OCI-LY3 (cell line): Measurements from ENCODE around the gene CREB5.

ENCODE experiments used
- H2AFZ ChIP-seq: fragments of 200-600, 300-600 bp; shearing (Covaris generic); 2 replicates; pipeline ENCODE4 v1.6.0; 2014; ENCODE audit warnings: antibody characterized with exemption, low read depth, low read length
- H3K27ac ChIP-seq: fragments of 200-600, 300-600 bp; sonication (generic); 2 replicates; pipeline ENCODE4 v1.5.1; 2014; ENCODE audit warnings: mild to moderate bottlenecking, low read length, moderate library complexity, mixed read lengths
- H3K27me3 ChIP-seq: fragments of 200-600, 300-600 bp; sonication (generic); 2 replicates; pipeline ENCODE4 v1.6.1; 2014; ENCODE audit warnings: low read depth, low read length, mixed read lengths
- H3K36me3 ChIP-seq: fragments of 200-600, 300-600 bp; sonication (generic); replicated peaks from 2 replicates; pipeline ENCODE3; 2014; ENCODE audit warnings: low read depth, low read length, mixed read lengths
- H3K4me1 ChIP-seq: fragments of 300-600, 200-600 bp; sonication (generic); 2 replicates; pipeline ENCODE4 v1.6.1; 2014; ENCODE audit warnings: low read length, mixed read lengths
- H3K4me2 ChIP-seq: fragments of 200-600, 300-600 bp; sonication (generic); 2 replicates; pipeline ENCODE4 v1.6.1; 2014; ENCODE audit warnings: low read length, mixed read lengths
- H3K4me3 ChIP-seq: fragments of 300-600, 200-600 bp; sonication (generic); 2 replicates; pipeline ENCODE4 v1.5.1; 2014; ENCODE audit warnings: antibody characterized with exemption, mild to moderate bottlenecking, low read length, moderate library complexity
- H3K79me2 ChIP-seq: fragments of 300-600, 200-600 bp; shearing (Covaris generic); 2 replicates; pipeline ENCODE4 v1.6.1; 2014; ENCODE audit warnings: mild to moderate bottlenecking, low read length, mixed read lengths
- H3K9ac ChIP-seq: fragments of 300-600, 200-600 bp; shearing (Covaris generic); 2 replicates; pipeline ENCODE4 v1.6.0; 2014; ENCODE audit warnings: mild to moderate bottlenecking, low read length, moderate library complexity
- H3K9me3 ChIP-seq: fragments of 200-600, 300-600 bp; shearing (Covaris generic); 2 replicates; pipeline ENCODE4 v1.6.1; 2014; ENCODE audit warnings: low read length, mixed read lengths; ENCODE audit not compliant: insufficient read depth
- H4K20me1 ChIP-seq: fragments of 200-600, 300-600 bp; sonication (generic); 2 replicates; pipeline ENCODE4 v1.6.1; 2016; ENCODE audit warnings: low read length, mixed read lengths; ENCODE audit not compliant: insufficient read depth
- EZH2phosphoT487 ChIP-seq: fragments of 200-600 bp; shearing (Covaris generic); IDR thresholded peaks from 2 replicates; pipeline ENCODE4 v1.6.1; 2018; ENCODE audit warnings: antibody characterized with exemption, mixed run types, low read depth
- TF ChIP-seq, protein P1 (sequence below): fragments of 200-600, 300-600 bp; sonication (generic); IDR thresholded peaks from 2 replicates; pipeline ENCODE4 v1.5.1; 2014; ENCODE audit warnings: antibody characterized with exemption, low read length, low read depth

CREB5 gene

DNA sequence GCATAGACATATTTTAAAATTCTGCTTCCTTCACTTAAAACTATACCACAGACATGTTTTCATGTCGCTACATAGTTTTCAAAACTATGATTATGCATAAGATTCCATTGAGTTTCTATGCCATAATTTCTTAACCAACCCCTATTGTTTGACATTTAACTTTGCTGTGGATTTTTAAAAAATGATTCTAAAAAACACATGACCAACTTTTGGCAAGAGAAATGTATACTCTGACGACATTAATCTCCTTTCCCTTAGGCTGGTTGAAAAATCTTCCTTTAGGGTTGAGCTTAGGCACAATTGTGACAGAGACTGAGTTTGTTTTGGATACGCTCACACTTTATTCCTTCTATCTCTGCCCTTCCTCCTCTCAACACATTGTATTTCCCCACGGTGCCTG is 14.9 kb downstream of the CREB5 start:
- no peaks in the 10 kb centered on the region for H3K9me3 ChIP-seq
- H2AFZ ChIP-seq: no peak overlapping the region
- H4K20me1 ChIP-seq: no peaks in the 10 kb centered on the region
- peaks cover 33% of the 10 kb centered on the region for H3K27me3 ChIP-seq
- no peak overlapping the region for H3K9ac ChIP-seq
- H3K36me3 ChIP-seq: no peaks in the 10 kb centered on the region
- no peak overlapping the region for H3K4me3 ChIP-seq
- TF ChIP-seq EZH2phosphoT487: no peak
- TF ChIP-seq, protein P1, sequence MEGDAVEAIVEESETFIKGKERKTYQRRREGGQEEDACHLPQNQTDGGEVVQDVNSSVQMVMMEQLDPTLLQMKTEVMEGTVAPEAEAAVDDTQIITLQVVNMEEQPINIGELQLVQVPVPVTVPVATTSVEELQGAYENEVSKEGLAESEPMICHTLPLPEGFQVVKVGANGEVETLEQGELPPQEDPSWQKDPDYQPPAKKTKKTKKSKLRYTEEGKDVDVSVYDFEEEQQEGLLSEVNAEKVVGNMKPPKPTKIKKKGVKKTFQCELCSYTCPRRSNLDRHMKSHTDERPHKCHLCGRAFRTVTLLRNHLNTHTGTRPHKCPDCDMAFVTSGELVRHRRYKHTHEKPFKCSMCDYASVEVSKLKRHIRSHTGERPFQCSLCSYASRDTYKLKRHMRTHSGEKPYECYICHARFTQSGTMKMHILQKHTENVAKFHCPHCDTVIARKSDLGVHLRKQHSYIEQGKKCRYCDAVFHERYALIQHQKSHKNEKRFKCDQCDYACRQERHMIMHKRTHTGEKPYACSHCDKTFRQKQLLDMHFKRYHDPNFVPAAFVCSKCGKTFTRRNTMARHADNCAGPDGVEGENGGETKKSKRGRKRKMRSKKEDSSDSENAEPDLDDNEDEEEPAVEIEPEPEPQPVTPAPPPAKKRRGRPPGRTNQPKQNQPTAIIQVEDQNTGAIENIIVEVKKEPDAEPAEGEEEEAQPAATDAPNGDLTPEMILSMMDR: no peak
- no peak overlapping the region for H3K27ac ChIP-seq
- H3K4me2 ChIP-seq: no peak overlapping the region
- no peaks in the 10 kb centered on the region for H3K79me2 ChIP-seq
- no peaks in the 10 kb centered on the region for H3K4me1 ChIP-seq

DNA sequence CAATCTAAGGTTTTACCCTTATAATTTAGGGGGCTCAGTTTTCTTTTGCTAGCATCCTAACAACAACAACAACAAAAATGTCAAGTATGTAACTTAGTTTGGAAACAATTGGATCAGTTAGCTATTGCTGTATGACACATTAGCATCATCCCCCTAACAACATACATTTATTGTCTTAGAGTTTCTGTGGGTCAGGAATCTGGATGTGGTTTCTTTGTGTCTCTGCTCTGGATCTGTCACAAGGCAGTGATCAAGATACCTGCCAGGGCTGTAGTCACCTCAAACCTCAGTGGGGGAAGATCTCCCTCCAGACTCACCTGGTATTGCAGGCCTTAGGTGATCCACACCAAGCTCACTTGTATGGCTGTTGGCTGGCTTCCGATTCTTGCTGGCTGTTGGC is 18.3 kb downstream of the CREB5 start:
- Histone ChIP-seq H2AFZ (no peak overlapping the region), H3K79me2 (no peaks in the 10 kb centered on the region), H3K9me3 (no peaks in the 10 kb centered on the region), H3K4me3 (no peak overlapping the region), H4K20me1 (no peaks in the 10 kb centered on the region), H3K27ac (no peak overlapping the region), H3K4me1 (no peaks in the 10 kb centered on the region), H3K9ac (no peak overlapping the region), H3K27me3 (peaks cover 30% of the 10 kb centered on the region), H3K36me3 (no peaks in the 10 kb centered on the region), H3K4me2 (no peak overlapping the region)
- TF ChIP-seq, protein P1: no peak
- no peak for TF ChIP-seq EZH2phosphoT487

GRCh38 chr7:28432105-28432504 is 19.8 kb downstream of the CREB5 start:
- no peak for TF ChIP-seq EZH2phosphoT487
- TF ChIP-seq, protein P1: no peak
- no peaks in the 10 kb centered on the region for H3K79me2 ChIP-seq
- H3K4me1 ChIP-seq: no peaks in the 10 kb centered on the region
- H3K4me2 ChIP-seq: no peak overlapping the region
- H2AFZ ChIP-seq: no peak overlapping the region
- H3K4me3 ChIP-seq: no peak overlapping the region
- H3K9ac ChIP-seq: no peak overlapping the region
- no peaks in the 10 kb centered on the region for H4K20me1 ChIP-seq
- H3K9me3 ChIP-seq: no peaks in the 10 kb centered on the region
- H3K27ac ChIP-seq: no peak overlapping the region
- H3K27me3 ChIP-seq: peaks cover 34% of the 10 kb centered on the region
- H3K36me3 ChIP-seq: no peaks in the 10 kb centered on the region

DNA sequence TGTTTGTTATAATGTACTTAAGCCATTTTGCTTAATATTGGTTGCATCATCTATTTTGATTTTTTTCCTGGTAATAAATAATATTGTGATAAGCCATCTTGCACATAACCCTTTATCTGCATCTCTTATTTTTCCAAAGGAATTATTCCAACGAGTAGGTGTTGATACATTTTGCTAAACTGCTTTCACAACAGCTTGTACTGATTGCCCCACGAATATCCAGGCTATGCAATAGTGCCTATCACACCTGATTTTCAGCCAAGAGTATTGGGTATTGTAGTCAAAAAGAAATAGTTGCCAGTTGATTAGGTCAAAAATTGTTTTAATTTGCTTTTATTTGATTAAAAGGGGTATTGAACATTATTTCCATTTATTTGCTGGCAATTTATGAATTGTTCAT is 20.7 kb downstream of the CREB5 start:
- Histone ChIP-seq H3K27ac (no peak overlapping the region), H3K36me3 (no peaks in the 10 kb centered on the region), H3K79me2 (no peaks in the 10 kb centered on the region), H3K4me3 (no peak overlapping the region), H3K9ac (no peak overlapping the region), H2AFZ (no peak overlapping the region), H3K9me3 (no peaks in the 10 kb centered on the region), H3K4me2 (no peak overlapping the region), H3K4me1 (no peaks in the 10 kb centered on the region), H4K20me1 (no peaks in the 10 kb centered on the region), H3K27me3 (peaks cover 43% of the 10 kb centered on the region)
- TF ChIP-seq EZH2phosphoT487: no peak

DNA sequence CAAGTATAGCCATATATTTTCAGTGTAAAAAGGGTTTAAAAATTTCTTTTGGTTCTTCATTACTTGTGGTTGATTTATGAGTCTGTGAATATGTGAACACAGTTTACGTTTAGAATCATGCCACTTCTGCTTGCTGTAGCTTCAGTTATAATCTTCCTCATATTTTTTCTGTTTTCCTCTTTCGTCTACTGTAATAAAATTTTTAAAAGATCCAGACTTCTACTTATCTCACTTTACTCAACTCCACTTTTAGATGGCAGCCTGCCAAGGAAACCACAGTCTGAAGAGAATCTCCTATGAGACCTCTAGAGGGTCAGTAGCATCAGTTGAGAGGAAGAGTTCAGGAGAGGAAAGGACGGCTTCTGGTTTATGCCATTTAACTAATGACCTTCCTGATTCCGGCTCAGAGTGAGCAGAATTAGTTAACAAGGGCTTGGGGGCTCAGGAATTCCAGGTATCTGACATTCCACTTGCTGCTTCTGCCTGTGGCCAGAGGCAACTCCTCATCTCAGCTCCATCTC is 21.4 kb downstream of the CREB5 start:
- Histone ChIP-seq H3K27me3 (peaks cover 47% of the 10 kb centered on the region), H3K27ac (no peak overlapping the region), H4K20me1 (no peaks in the 10 kb centered on the region), H3K9me3 (no peaks in the 10 kb centered on the region), H3K4me2 (no peak overlapping the region), H3K4me3 (no peak overlapping the region), H3K9ac (no peak overlapping the region), H3K79me2 (no peaks in the 10 kb centered on the region), H2AFZ (no peak overlapping the region), H3K4me1 (no peaks in the 10 kb centered on the region), H3K36me3 (no peaks in the 10 kb centered on the region)
- TF ChIP-seq, protein P1: no peak
